H1 (cell line): ENCODE measurements around the gene ADAM12. TPM values are rescaled to one million over a fixed set of nuclear protein-coding genes. Genes with fewer than 3 reads are reported as not detected.

Experiments used
- CTCF ChIA-PET: fragments of 300-600 bp; sonication (Branson Sonifier 250); formaldehyde crosslinking; loops from one replicate; lab custom pipeline; 2021; ENCODE audit not compliant: partially characterized antibody; lab: Charles Lee
- POLR2A ChIA-PET: fragments of 300-600 bp; sonication (Branson Sonifier 250); formaldehyde crosslinking; loops from one replicate; lab custom pipeline; 2021; ENCODE audit warnings: inconsistent platforms; ENCODE audit not compliant: partially characterized antibody; lab: Charles Lee
- DNase-seq, 2 experiments: peaks; one replicate each; pipeline versions ENCODE4 v3.0.0 to v3.0.0-alpha.2; 2010 to 2022; ENCODE audit warnings: low spot score in 2 of 2, low read depth in 1 of 2, mixed read lengths in 1 of 2
- FAIRE-seq: peaks from 2 replicates; lab custom pipeline; 2011; peaks lifted over from hg19 to GRCh38; lab: Jason Lieb, UNC
- H2AFZ ChIP-seq: 2 replicates; pipeline ENCODE4 v1.8.1; 2012; ENCODE audit warnings: low read length, inconsistent platforms
- H2AK5ac ChIP-seq: 2 replicates; pipeline ENCODE4 v1.6.1; 2013; ENCODE audit warnings: low read depth, low read length
- H2BK120ac ChIP-seq: replicated peaks from 2 replicates; pipeline ENCODE3; 2013; ENCODE audit warnings: low read depth, low read length, inconsistent platforms
- H2BK12ac ChIP-seq: 2 replicates; pipeline ENCODE4 v1.6.1; 2013; ENCODE audit warnings: low read depth, low read length
- H2BK15ac ChIP-seq: 2 replicates; pipeline ENCODE4 v1.6.1; 2013; ENCODE audit warnings: low read length
- H2BK20ac ChIP-seq: 2 replicates; pipeline ENCODE4 v1.6.1; 2013; ENCODE audit warnings: low read length
- H2BK5ac ChIP-seq: 2 replicates; pipeline ENCODE4 v1.6.1; 2013; ENCODE audit warnings: low read depth, low read length
- H3K14ac ChIP-seq: 2 replicates; pipeline ENCODE4 v1.6.1; 2013; ENCODE audit warnings: inconsistent platforms; ENCODE audit not compliant: insufficient read length
- H3K18ac ChIP-seq: 2 replicates; pipeline ENCODE4 v1.6.1; 2013; ENCODE audit warnings: low read length; ENCODE audit errors: extremely low read depth
- H3K23ac ChIP-seq: 2 replicates; pipeline ENCODE4 v1.6.1; 2013; ENCODE audit warnings: inconsistent platforms; ENCODE audit not compliant: insufficient read length
- H3K23me2 ChIP-seq: 2 replicates; pipeline ENCODE4 v1.6.1; 2013; ENCODE audit warnings: low read depth, low read length
- H3K27ac ChIP-seq: 2 replicates; pipeline ENCODE4 v1.6.1; 2011; ENCODE audit warnings: low read depth, low read length, inconsistent platforms
- H3K27me3 ChIP-seq, 4 experiments: replicated peaks in 1 of 4; 1 replicate in 1 of 4; 2 replicates in 3 of 4; pipeline versions ENCODE4 v1.6.1 to v1.8.1; 2011 to 2013; ENCODE audit warnings: low read length in 3 of 4, mild to moderate bottlenecking in 3 of 4, inconsistent platforms in 2 of 4, mixed read lengths in 2 of 4, moderate library complexity in 1 of 4; ENCODE audit not compliant: control insufficient read depth in 3 of 4, insufficient read depth in 3 of 4; ENCODE audit errors: extremely low read depth in 1 of 4
- H3K36me3 ChIP-seq, 4 experiments: 2 replicates each; pipeline versions ENCODE4 v1.6.1 to v1.8.1; 2011 to 2013; ENCODE audit warnings: mild to moderate bottlenecking in 4 of 4, low read length in 3 of 4, moderate library complexity in 2 of 4, control low read depth in 1 of 4, inconsistent platforms in 1 of 4; ENCODE audit not compliant: insufficient read depth in 4 of 4, control insufficient read depth in 2 of 4
- H3K4ac ChIP-seq: replicated peaks from 2 replicates; pipeline ENCODE3; 2013; ENCODE audit warnings: low read length, low read depth, mixed read lengths, inconsistent platforms; ENCODE audit not compliant: insufficient read length
- H3K4me1 ChIP-seq, 4 experiments: replicated peaks in 1 of 4; 1 replicate in 1 of 4; 2 replicates in 3 of 4; pipeline versions ENCODE4 v1.6.1 to v1.8.1; 2011 to 2013; ENCODE audit warnings: low read length in 3 of 4, inconsistent platforms in 2 of 4, mixed read lengths in 1 of 4; ENCODE audit not compliant: insufficient read depth in 4 of 4, control insufficient read depth in 3 of 4
- H3K4me2 ChIP-seq, 2 experiments: 2 replicates each; pipeline versions ENCODE4 v1.6.1 to v1.8.1; 2011 to 2013; ENCODE audit warnings: low read depth in 2 of 2, low read length in 2 of 2, control low read depth in 1 of 2, inconsistent platforms in 1 of 2, mild to moderate bottlenecking in 1 of 2; ENCODE audit not compliant: insufficient read depth in 1 of 2
- H3K4me3 ChIP-seq, 4 experiments: fragments of 200-600, 300-600 bp in 1 of 4; sonication (generic), shearing (Covaris generic), sonication (Bioruptor Twin) in 1 of 4; 2 replicates each; pipeline versions ENCODE4 v1.5.1 to v1.8.1; 2011 to 2016; ENCODE audit warnings: low read length in 4 of 4, low read depth in 3 of 4, control low read depth in 2 of 4, inconsistent platforms in 2 of 4, mild to moderate bottlenecking in 2 of 4, mixed read lengths in 1 of 4, moderate library complexity in 1 of 4; ENCODE audit not compliant: insufficient read depth in 2 of 4; ENCODE audit errors: extremely low read depth in 1 of 4
- H3K56ac ChIP-seq: replicated peaks from 2 replicates; pipeline ENCODE3; 2013; ENCODE audit warnings: low read depth, mild to moderate bottlenecking, mixed read lengths, low read length, inconsistent platforms; ENCODE audit not compliant: insufficient read length
- H3K79me1 ChIP-seq: 2 replicates; pipeline ENCODE4 v1.6.1; 2013; ENCODE audit warnings: low read depth, low read length, control low read depth
- H3K79me2 ChIP-seq, 2 experiments: 2 replicates each; pipeline versions ENCODE4 v1.6.1 to v1.8.1; 2012 to 2013; ENCODE audit warnings: low read length in 2 of 2, mild to moderate bottlenecking in 2 of 2, inconsistent platforms in 1 of 2; ENCODE audit not compliant: insufficient read depth in 2 of 2, control insufficient read depth in 1 of 2
- H3K9ac ChIP-seq, 4 experiments: replicated peaks in 1 of 4; 1 replicate in 1 of 4; 2 replicates in 3 of 4; pipeline versions ENCODE4 v1.6.1 to v1.8.1; 2011 to 2013; ENCODE audit warnings: low read depth in 3 of 4, low read length in 3 of 4, control low read depth in 2 of 4, mild to moderate bottlenecking in 2 of 4, moderate library complexity in 2 of 4, inconsistent platforms in 1 of 4; ENCODE audit errors: extremely low read depth in 1 of 4
- H3K9me3 ChIP-seq, 2 experiments: 2 replicates each; pipeline versions ENCODE4 v1.6.1 to v1.8.1; 2012 to 2013; ENCODE audit warnings: mild to moderate bottlenecking in 2 of 2, moderate library complexity in 2 of 2, control low read depth in 1 of 2, inconsistent platforms in 1 of 2, low read depth in 1 of 2, low read length in 1 of 2, mixed read lengths in 1 of 2; ENCODE audit not compliant: insufficient read depth in 2 of 2
- H4K20me1 ChIP-seq, 2 experiments: replicated peaks in 1 of 2; 2 replicates each; pipeline versions ENCODE3 to v1.8.1; 2011 to 2013; ENCODE audit warnings: inconsistent platforms in 2 of 2, low read length in 2 of 2, mild to moderate bottlenecking in 1 of 2; ENCODE audit not compliant: insufficient read depth in 2 of 2, control insufficient read depth in 1 of 2
- H4K5ac ChIP-seq: 2 replicates; pipeline ENCODE4 v1.6.1; 2013; ENCODE audit warnings: low read length, low read depth, mixed read lengths, inconsistent platforms; ENCODE audit not compliant: insufficient read length
- H4K8ac ChIP-seq: 2 replicates; pipeline ENCODE4 v1.8.0; 2013; ENCODE audit warnings: mild to moderate bottlenecking, moderate library complexity, low read length, inconsistent platforms; ENCODE audit not compliant: insufficient read depth; ENCODE audit errors: extremely low read depth
- H4K91ac ChIP-seq: replicated peaks from 2 replicates; pipeline ENCODE3; 2013; ENCODE audit warnings: low read length, mixed read lengths, inconsistent platforms; ENCODE audit not compliant: insufficient read length
- HDAC2 ChIP-seq, 2 experiments: fragments of 300-600 bp in 1 of 2; sonication (generic) in 1 of 2; IDR thresholded peaks; 2 replicates each; pipeline ENCODE4 v1.6.1; 2011 to 2012; ENCODE audit warnings: low read depth in 2 of 2, low read length in 2 of 2, mild to moderate bottlenecking in 2 of 2, moderate library complexity in 2 of 2, borderline replicate concordance in 1 of 2, inconsistent platforms in 1 of 2
- JUND ChIP-seq: IDR thresholded peaks from 2 replicates; pipeline ENCODE4 v1.6.1; 2011; ENCODE audit warnings: mild to moderate bottlenecking, improper control_type of control experiment, low read length
- KDM4A ChIP-seq: IDR thresholded peaks from one replicate; pipeline ENCODE4 v1.7.1; 2012; ENCODE audit warnings: low read depth, mild to moderate bottlenecking, moderate library complexity, low read length, inconsistent platforms; ENCODE audit not compliant: severe bottlenecking
- POLR2A ChIP-seq, 2 experiments: IDR thresholded peaks; 1 replicate in 1 of 2; 2 replicates in 1 of 2; pipeline ENCODE4 v1.6.1; 2011; ENCODE audit warnings: low read depth in 2 of 2, low read length in 2 of 2, mild to moderate bottlenecking in 2 of 2; ENCODE audit errors: control extremely low read depth in 1 of 2
- POU5F1 ChIP-seq: IDR thresholded peaks from 2 replicates; pipeline ENCODE4 v1.6.1; 2011; ENCODE audit warnings: low read depth, mild to moderate bottlenecking, low read length, moderate library complexity
- RFX5 ChIP-seq: IDR thresholded peaks from 2 replicates; pipeline ENCODE4 v1.6.1; 2011; ENCODE audit warnings: low read depth, low read length, improper control_type of control experiment, borderline replicate concordance
- SIRT6 ChIP-seq: IDR thresholded peaks from one replicate; pipeline ENCODE4 v1.7.1; 2012; ENCODE audit warnings: low read length, inconsistent platforms
- SRF ChIP-seq: IDR thresholded peaks from 2 replicates; pipeline ENCODE4 v1.6.1; 2011; ENCODE audit warnings: mild to moderate bottlenecking, low read depth, low read length, moderate library complexity
- TEAD4 ChIP-seq: IDR thresholded peaks from 2 replicates; pipeline ENCODE4 v1.6.1; 2012; ENCODE audit warnings: low read depth, low read length, inconsistent platforms, mixed read lengths
- YY1 ChIP-seq: IDR thresholded peaks from 2 replicates; pipeline ENCODE4 v1.6.1; 2011; ENCODE audit warnings: low read depth, mild to moderate bottlenecking, low read length
- WGBS, 2 experiments: shearing (Covaris generic) in 1 of 2; methylation state at CpG; one replicate each; pipeline versions ENCODE4 v1.1.6 to v1.1.7; 2013 to 2015; ENCODE audit warnings: low lambda C conversion rate in 2 of 2, mixed read lengths in 2 of 2, inconsistent platforms in 1 of 2, low coverage in 1 of 2, missing lambda C conversion rate in 1 of 2; ENCODE audit not compliant: insufficient replicate concordance in 2 of 2, insufficient coverage in 1 of 2, insufficient read length in 1 of 2; ENCODE audit errors: extremely low coverage in 1 of 2, missing lambda C conversion rate in 1 of 2; 5-methylcytosine and 5-hydroxymethylcytosine counted together
- polyA plus RNA-seq, 7 experiments: library from polyadenylated mRNA; depleted of rRNA in 3 of 7; stranded (reverse) in 5 of 7; unstranded in 2 of 7; fragments of >200 nt in 5 of 7; fragments of 200-250 nt in 2 of 7; gene quantifications; 1 replicate in 5 of 7; 2 replicates in 1 of 7; 4 replicates in 1 of 7; pipeline versions ENCODE4 v1.2.1 to v1.2.3, GENCODE V29; 2011 to 2013; ENCODE audit warnings: missing spikeins in 2 of 7, mixed read lengths in 2 of 7
- total RNA-seq: library from RNA; stranded (reverse); fragmentation: NEBNext Ultra II Directional; extraction: Animal tissue kit (Norgen Biotek cat#: 25700); gene quantifications from 2 replicates; pipeline ENCODE4 v1.2.1, GENCODE V29; 2021
- TF ChIP-seq, protein P1 (sequence below), 3 experiments: IDR thresholded peaks; 1 replicate in 2 of 3; 2 replicates in 1 of 3; pipeline versions ENCODE4 v1.5.1 to v1.6.1; 2011; ENCODE audit warnings: low read length in 3 of 3, mild to moderate bottlenecking in 3 of 3, inconsistent platforms in 2 of 3, low read depth in 1 of 3, moderate library complexity in 1 of 3; ENCODE audit not compliant: insufficient read depth in 1 of 3; ENCODE audit errors: control extremely low read depth in 1 of 3
- TF ChIP-seq, protein P2 (sequence below): IDR thresholded peaks from 2 replicates; pipeline ENCODE4 v1.6.1; 2011; ENCODE audit warnings: low read depth, mild to moderate bottlenecking, low read length; ENCODE audit not compliant: insufficient read depth

Gene ADAM12
- total and polyA plus RNA-seq, 2 of the 8 experiments (the other 6 are each of a cell fraction or from before 2014, with no cell fraction given): 0.07 to 0.17 TPM

DNA sequence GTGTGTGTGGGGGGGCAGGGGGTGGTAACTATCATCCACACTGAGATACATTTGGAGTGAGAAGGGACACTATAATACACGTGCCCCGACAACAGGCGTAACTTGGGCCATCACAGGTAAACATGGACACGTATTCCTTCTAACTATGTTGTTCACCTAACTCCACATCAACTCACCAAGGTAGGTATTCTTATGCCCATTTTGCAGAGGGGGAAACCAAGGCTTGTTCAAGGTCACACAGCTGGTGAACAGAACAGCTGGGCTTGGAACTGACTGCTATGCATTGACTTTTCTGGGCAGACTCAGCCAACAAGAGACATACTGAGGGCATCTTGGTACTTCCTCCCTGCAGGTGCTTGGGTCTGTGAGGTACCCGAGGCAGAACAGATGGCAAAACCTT lies 170.1 kb downstream of the ADAM12 start:
- H4K20me1 ChIP-seq: no peaks in the 10 kb centered on the region
- CTCF ChIA-PET: interaction anchor here (0.6 to 0.7 kb wide), 2 partner anchors 102 to 268 kb away, joined by 3 read pairs; no protein-coding TSS in a partner anchor
- no peak overlapping the region for H2BK5ac ChIP-seq
- no peak overlapping the region for H3K4me3 ChIP-seq
- FAIRE-seq (peak; percentile 24), DNase-seq (no peak)
- no peak overlapping the region for H3K18ac ChIP-seq
- no peak overlapping the region for H4K8ac ChIP-seq
- no peaks in the 10 kb centered on the region for H3K9me3 ChIP-seq
- no peak overlapping the region for H3K56ac ChIP-seq
- no peak overlapping the region for H2BK12ac ChIP-seq
- H2AFZ ChIP-seq: no peak overlapping the region
- no peaks in the 10 kb centered on the region for H3K79me1 ChIP-seq
- H3K79me2 ChIP-seq: no peaks in the 10 kb centered on the region
- WGBS, 2 experiments: 96% methylated on average over 5 of the region's 5 CpGs; no CpG with 5 or more reads in 1 of the 2 experiments
- H4K5ac ChIP-seq: no peak overlapping the region
- no peaks in the 10 kb centered on the region for H3K36me3 ChIP-seq
- H3K23ac ChIP-seq: no peak overlapping the region
- POLR2A ChIA-PET: interaction anchor here (0.6 kb wide), 1 partner anchor 346 kb away, joined by 3 read pairs; no protein-coding TSS in a partner anchor
- no peak overlapping the region for H2BK20ac ChIP-seq
- H3K4me1 ChIP-seq: peaks cover 0 to 4% (median 3%) of the 10 kb centered on the region in 4 experiments; a peak in 4 of 7 replicates
- no peak overlapping the region for H3K27ac ChIP-seq
- no peak overlapping the region for H2BK15ac ChIP-seq
- no peak overlapping the region for H2AK5ac ChIP-seq
- H3K14ac ChIP-seq: no peak overlapping the region
- no peak overlapping the region for H3K4ac ChIP-seq
- no peak overlapping the region for H3K9ac ChIP-seq
- H3K27me3 ChIP-seq: no peaks in the 10 kb centered on the region
- no peak overlapping the region for H3K4me2 ChIP-seq
- H4K91ac ChIP-seq: no peak overlapping the region
- no peaks in the 10 kb centered on the region for H3K23me2 ChIP-seq
- no peak overlapping the region for H2BK120ac ChIP-seq
- TF ChIP-seq SRF (no peak), POU5F1 (no peak), RFX5 (no peak), YY1 (no peak), HDAC2 (IDR thresholded peaks at IDR 0.05; ENCODE audit: borderline replicate concordance in 1 of 2, low read depth in 2 of 2, low read length in 2 of 2) (no peak), TEAD4 (no peak), SIRT6 (no peak), JUND (no peak), KDM4A (no peak), POLR2A (IDR thresholded peaks at IDR 0.05; ENCODE audit: control extremely low read depth in 1 of 2, low read depth in 2 of 2, low read length in 2 of 2) (no peak)
- TF ChIP-seq, protein P1, sequence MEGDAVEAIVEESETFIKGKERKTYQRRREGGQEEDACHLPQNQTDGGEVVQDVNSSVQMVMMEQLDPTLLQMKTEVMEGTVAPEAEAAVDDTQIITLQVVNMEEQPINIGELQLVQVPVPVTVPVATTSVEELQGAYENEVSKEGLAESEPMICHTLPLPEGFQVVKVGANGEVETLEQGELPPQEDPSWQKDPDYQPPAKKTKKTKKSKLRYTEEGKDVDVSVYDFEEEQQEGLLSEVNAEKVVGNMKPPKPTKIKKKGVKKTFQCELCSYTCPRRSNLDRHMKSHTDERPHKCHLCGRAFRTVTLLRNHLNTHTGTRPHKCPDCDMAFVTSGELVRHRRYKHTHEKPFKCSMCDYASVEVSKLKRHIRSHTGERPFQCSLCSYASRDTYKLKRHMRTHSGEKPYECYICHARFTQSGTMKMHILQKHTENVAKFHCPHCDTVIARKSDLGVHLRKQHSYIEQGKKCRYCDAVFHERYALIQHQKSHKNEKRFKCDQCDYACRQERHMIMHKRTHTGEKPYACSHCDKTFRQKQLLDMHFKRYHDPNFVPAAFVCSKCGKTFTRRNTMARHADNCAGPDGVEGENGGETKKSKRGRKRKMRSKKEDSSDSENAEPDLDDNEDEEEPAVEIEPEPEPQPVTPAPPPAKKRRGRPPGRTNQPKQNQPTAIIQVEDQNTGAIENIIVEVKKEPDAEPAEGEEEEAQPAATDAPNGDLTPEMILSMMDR (IDR thresholded peaks at IDR 0.05; ENCODE audit: control extremely low read depth in 1 of 3, insufficient read depth in 1 of 3, low read depth in 1 of 3, low read length in 3 of 3): no peak
- TF ChIP-seq, protein P2, sequence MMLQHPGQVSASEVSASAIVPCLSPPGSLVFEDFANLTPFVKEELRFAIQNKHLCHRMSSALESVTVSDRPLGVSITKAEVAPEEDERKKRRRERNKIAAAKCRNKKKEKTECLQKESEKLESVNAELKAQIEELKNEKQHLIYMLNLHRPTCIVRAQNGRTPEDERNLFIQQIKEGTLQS: no peak
